Lower lobe of right lung (tissue), 2 donors: ENCODE data around the gene IL17RA. TPM values are rescaled to one million over a fixed set of nuclear protein-coding genes. Genes with fewer than 3 reads are reported as not detected.
"Not testable (repeated sequence)": the region's sequence is repeated elsewhere in the genome, so short reads cannot be mapped to it uniquely, and the experiment has no call there.

Experiments used
- ATAC-seq, 2 donors: fragments of 200-7000 bp; cut with Tn5 transposase; one replicate each; pipeline ENCODE4 v1.9.1; 2020 to 2022; ENCODE audit warnings: mild to moderate bottlenecking in 2 of 2, moderate library complexity in 2 of 2
- DNase-seq: peaks from one replicate; pipeline ENCODE4 v3.0.0-alpha.2; 2020
- H3K27ac ChIP-seq: fragments of 200-600 bp; one replicate; pipeline ENCODE4 v1.8.0; 2022
- H3K27me3 ChIP-seq: fragments of 200-600 bp; one replicate; pipeline ENCODE4 v1.8.0; 2022; ENCODE audit warnings: low read depth
- H3K36me3 ChIP-seq: fragments of 200-600 bp; one replicate; pipeline ENCODE4 v1.8.0; 2022; ENCODE audit warnings: mild to moderate bottlenecking
- H3K4me1 ChIP-seq: fragments of 200-600 bp; one replicate; pipeline ENCODE4 v1.8.0; 2022
- H3K4me3 ChIP-seq: fragments of 200-600 bp; one replicate; pipeline ENCODE4 v1.8.0; 2022; ENCODE audit warnings: mild to moderate bottlenecking
- H3K9me3 ChIP-seq: fragments of 200-600 bp; one replicate; pipeline ENCODE4 v1.8.0; 2022
- CTCF ChIP-seq: fragments of 200-600 bp; IDR thresholded peaks from one replicate; pipeline ENCODE4 v1.8.0; 2022; ENCODE audit warnings: antibody characterized with exemption, mild to moderate bottlenecking
- intact Hi-C: fragments of 100-400 bp; cut with DNase I; formaldehyde crosslinking; loops from one replicate; pipeline ENCODE4 v1.11.0; 2022
- total RNA-seq: library from RNA; stranded (reverse); fragmentation: NEBNext Ultra II Directional; extraction: Animal tissue kit (Norgen Biotek cat#: 25700); gene quantifications from one replicate; pipeline ENCODE4 v1.2.1, GENCODE V29; 2021
- donor health status: DM: no; HTN: yes; CAD: no; lungs with severe emphysema.

Gene IL17RA
- total RNA-seq, 1 donor from 2014 or later = 54.8 TPM

DNA sequence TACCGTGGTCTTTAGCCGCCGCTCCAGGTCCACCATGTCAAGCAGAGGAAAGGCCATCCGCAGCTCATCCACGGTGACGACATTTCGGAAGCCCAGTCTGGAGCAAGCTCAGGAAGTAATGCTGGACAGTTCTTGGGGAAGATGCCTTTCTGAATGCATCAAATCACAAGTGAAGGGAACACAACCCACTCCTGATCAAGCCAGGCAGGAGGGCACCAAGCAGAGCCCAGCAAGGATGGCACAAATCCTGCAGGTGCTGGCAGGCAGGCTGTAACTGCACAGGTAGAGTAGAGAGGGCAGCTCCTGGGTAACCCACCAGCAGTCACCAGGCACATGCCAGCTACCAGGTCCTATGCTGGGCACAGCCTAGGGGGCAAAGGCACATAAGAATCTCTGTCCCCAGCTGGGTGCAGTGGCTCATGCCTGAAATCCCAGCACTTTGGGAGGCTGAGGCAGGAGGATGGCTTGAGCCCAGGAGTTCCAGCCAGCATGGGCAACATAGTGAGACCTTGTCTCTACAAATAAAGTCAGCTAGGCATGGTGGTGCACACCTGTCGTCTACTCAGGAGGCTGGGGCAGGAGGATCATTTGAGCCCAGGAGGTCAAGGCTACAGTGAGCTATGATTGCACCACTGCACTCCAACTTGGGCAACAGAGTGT lies 60.4 kb downstream of the IL17RA start:
- Histone ChIP-seq H3K4me1 (no peaks in the 10 kb centered on the region), H3K4me3 (no peak overlapping the region), H3K9me3 (no peaks in the 10 kb centered on the region), H3K36me3 (peaks cover 74% of the 10 kb centered on the region), H3K27ac (no peak overlapping the region), H3K27me3 (no peaks in the 10 kb centered on the region)
- intact Hi-C loops = no loop called here
- ATAC-seq = no peak
- no peak for DNase-seq
- TF ChIP-seq CTCF = no peak

DNA sequence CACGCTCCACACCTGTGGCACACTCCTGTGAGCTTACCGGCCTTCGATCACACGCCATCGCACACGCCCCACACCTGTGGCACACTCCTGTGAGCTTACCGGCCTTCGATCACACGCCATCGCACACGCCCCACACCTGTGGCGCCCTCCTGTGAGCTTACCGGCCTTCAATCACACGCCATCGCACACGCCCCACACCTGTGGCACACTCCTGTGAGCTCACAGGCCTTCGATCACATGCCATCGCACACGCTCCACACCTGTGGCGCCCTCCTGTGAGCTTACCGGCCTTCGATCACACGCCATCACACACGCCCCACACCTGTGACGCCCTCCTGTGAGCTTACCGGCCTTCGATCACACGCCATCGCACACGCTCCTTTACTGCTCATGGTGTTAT lies 62.7 kb downstream of the IL17RA start:
- ATAC-seq, H3K27me3 ChIP-seq, H3K4me1 ChIP-seq, H3K27ac ChIP-seq, H3K9me3 ChIP-seq, H3K4me3 ChIP-seq, DNase-seq, intact Hi-C loops: not testable (repeated sequence)
- peaks cover 51% of the 10 kb centered on the region for H3K36me3 ChIP-seq

DNA sequence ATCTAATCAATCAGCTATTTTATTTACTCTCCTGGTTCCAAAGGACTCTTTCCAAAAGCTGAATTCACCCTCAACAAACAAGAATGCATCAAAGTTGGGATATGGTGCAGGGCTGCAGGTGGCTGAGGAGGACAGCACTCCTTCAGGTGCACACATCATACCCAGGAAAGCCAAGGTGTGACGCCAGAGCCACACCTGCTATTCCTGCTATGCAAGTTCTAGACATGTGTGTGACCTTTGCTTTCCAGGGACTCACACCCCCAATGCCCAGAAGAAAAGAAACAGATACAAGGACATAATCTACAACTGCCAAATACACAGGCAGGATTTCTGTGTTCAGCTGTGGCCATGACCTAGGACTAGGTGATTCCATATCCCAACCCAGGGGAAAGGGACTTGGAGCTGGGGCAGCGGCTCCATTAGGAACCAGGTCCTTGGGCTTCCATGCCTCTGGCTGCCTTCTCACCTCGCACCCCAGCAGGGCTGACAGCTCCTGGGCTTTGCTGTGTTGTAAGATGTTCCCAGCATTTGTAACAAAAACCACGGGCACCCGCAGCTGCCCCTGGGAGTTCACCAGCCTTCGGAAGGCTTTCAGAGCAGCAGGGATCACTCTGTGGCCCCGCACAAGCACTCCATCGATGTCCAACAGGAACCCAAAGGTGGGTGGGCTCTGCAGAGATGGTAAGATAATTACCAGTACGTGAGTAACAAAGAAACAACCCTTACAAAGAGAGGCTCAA lies 64.4 kb downstream of the IL17RA start:
- Histone ChIP-seq H3K9me3 (no peaks in the 10 kb centered on the region), H3K36me3 (peaks cover 33% of the 10 kb centered on the region), H3K4me3 (no peak overlapping the region), H3K4me1 (no peaks in the 10 kb centered on the region), H3K27me3 (no peaks in the 10 kb centered on the region), H3K27ac (no peak overlapping the region)
- DNase-seq (peak; percentile 13), ATAC-seq (no peak)
- TF ChIP-seq CTCF = no peak
- intact Hi-C loops = no loop called here

DNA sequence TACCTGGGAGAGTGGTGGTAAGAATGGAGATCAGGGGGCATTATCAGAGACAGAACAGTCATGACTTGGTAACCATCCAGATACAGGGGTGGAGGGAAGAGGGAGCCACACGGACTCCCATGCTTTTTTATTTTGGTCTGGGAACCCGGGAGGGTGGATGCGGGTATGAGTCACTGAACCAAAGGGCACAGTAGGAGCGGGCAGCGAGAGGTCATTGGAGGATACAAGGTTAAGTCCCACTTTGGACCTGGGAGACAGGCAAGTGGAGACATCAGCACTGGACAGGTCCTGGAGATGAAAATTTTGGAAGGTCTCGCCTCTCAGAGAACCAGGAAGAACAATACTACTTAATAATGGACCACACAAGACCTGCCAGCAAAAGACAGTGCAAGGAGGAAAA lies 67.5 kb downstream of the IL17RA start:
- Histone ChIP-seq H3K4me3 (no peak overlapping the region), H3K27ac (no peak overlapping the region), H3K36me3 (peaks cover 24% of the 10 kb centered on the region), H3K4me1 (peaks cover 17% of the 10 kb centered on the region), H3K27me3 (no peaks in the 10 kb centered on the region), H3K9me3 (no peaks in the 10 kb centered on the region)
- DNase-seq (no peak), ATAC-seq (no peak)
- no peak for TF ChIP-seq CTCF
- intact Hi-C loops = no loop called here

- Histone ChIP-seq H3K36me3 (peaks cover 21% of the 10 kb centered on the region), H3K9me3 (no peaks in the 10 kb centered on the region), H3K27me3 (no peaks in the 10 kb centered on the region), H3K4me3 (no peak overlapping the region), H3K27ac (no peak overlapping the region), H3K4me1 (peaks cover 23% of the 10 kb centered on the region)
- intact Hi-C loops = no loop called here
- no peak for TF ChIP-seq CTCF
- ATAC-seq (no peak), DNase-seq (no peak)
These were observed 68.2 kb downstream of the IL17RA start for GRCh38 chr22:17152971-17153370.

DNA sequence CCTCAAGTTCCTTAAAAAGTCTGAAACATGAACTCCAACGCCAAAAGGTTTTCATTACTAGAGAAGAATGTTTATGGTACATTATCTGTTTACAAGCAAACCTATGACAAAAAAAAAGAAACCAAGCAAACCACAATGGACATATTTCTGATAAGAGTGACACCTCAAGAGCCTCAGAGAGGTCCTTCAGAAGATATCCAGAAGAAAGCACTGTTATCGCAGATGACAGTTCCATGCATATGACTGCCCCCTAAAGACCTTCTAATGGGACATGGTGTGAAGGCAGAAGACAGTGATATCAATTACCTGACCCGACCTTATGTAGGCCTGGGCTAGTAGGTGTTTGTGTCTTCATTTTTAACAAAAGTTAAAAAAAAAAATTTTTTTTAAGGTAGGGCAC lies 71.1 kb downstream of the IL17RA start:
- peaks cover 39% of the 10 kb centered on the region for H3K4me1 ChIP-seq
- ATAC-seq (no peak), DNase-seq (no peak)
- no peaks in the 10 kb centered on the region for H3K27me3 ChIP-seq
- no peak for TF ChIP-seq CTCF
- intact Hi-C loops = no loop called here
- no peak overlapping the region for H3K27ac ChIP-seq
- no peak overlapping the region for H3K4me3 ChIP-seq
- peaks cover 5% of the 10 kb centered on the region for H3K36me3 ChIP-seq
- no peaks in the 10 kb centered on the region for H3K9me3 ChIP-seq
